AG04450 (cell line): ENCODE results near the gene MITF. TPM values are rescaled to one million over a fixed set of nuclear protein-coding genes. Genes with fewer than 3 reads are reported as not detected.

Source experiments
- CTCF ChIA-PET: fragments of 300-600, 350-600 bp; formaldehyde crosslinking; extraction: SDS; loops from one replicate; lab custom pipeline; 2022; ENCODE audit warnings: antibody characterized with exemption, inconsistent platforms; lab: Charles Lee
- POLR2A ChIA-PET: fragments of 350-600 bp; formaldehyde crosslinking; extraction: SDS; loops from one replicate; lab custom pipeline; 2021; ENCODE audit warnings: antibody characterized with exemption, inconsistent platforms; lab: Yijun Ruan, JAX
- DNase-seq: peaks from one replicate; pipeline ENCODE4 v3.0.0-alpha.2; 2011; ENCODE audit warnings: low read depth, low spot score
- H3K27ac ChIP-seq: one replicate; pipeline ENCODE4 v1.5.1; 2012; ENCODE audit warnings: low read depth, low read length, control low read depth
- H3K27me3 ChIP-seq: one replicate; pipeline ENCODE4 v1.6.0; 2012; ENCODE audit warnings: low read length; ENCODE audit not compliant: control insufficient read depth, insufficient read depth
- H3K4me3 ChIP-seq: 2 replicates; pipeline ENCODE4 v1.5.1; 2011; ENCODE audit warnings: mild to moderate bottlenecking, low read depth, low read length, control low read depth
- H3K9me3 ChIP-seq: 2 replicates; pipeline ENCODE4 v1.5.1; 2012; ENCODE audit warnings: low read length; ENCODE audit not compliant: control insufficient read depth, insufficient read depth
- CTCF ChIP-seq: IDR thresholded peaks from 2 replicates; pipeline ENCODE4 v1.5.1; 2011; ENCODE audit warnings: low read depth, low read length, control low read depth, inconsistent platforms
- polyA plus RNA-seq: library from polyadenylated mRNA; depleted of rRNA; stranded (reverse); fragments of >200 nt; gene quantifications from 2 replicates; pipeline ENCODE4 v1.2.3, GENCODE V29; 2011

The MITF gene
- polyA plus RNA-seq, 1 experiment, result 32.2 TPM

DNA sequence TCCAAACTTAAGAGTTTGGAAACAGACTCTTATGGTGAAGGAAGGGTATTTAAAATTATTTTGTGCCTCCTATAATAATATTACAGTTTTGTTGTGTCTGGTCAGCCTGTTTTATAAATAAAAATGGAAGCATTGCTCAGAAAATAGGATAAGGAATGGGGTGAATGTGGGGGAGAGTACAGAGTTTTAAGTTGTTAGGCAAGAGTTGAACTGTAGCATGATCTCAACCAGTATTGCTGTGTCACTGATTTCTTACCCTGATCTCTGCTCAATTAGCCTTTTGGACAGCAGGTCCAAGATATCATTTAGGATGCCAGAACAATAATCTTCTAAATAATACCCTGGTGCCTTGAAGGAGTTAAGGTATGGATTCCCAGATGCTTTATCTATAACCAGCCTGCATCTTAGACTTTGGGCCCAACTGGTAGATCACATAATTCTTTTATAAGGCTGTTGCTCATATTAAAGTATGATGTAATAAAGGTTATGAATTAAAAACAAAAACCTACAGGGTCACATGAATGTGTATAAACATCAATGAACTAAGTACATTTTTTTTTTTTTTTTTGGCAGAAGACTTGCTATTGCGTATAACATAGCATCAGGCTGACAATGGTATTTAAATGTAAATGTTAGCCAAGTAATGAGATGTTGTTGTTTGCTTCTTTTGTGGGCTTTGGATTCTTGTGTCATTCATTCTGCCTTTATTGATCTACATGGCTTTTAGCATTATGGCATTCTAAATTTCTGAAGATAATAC lies 70.0 kb downstream of the MITF start:
- no peak for TF ChIP-seq CTCF
- CTCF ChIA-PET, result interaction anchor here (1.1 to 2.5 kb wide), 3 partner anchors 16 to 117 kb away, joined by 3 to 10 read pairs (median 7); no protein-coding TSS in a partner anchor
- H3K4me3 ChIP-seq, result no peak overlapping the region
- no peak overlapping the region for H3K27ac ChIP-seq
- H3K9me3 ChIP-seq, result no peaks in the 10 kb centered on the region
- no peaks in the 10 kb centered on the region for H3K27me3 ChIP-seq
- POLR2A ChIA-PET, result no interaction called here
- DNase-seq, result no peak

DNA sequence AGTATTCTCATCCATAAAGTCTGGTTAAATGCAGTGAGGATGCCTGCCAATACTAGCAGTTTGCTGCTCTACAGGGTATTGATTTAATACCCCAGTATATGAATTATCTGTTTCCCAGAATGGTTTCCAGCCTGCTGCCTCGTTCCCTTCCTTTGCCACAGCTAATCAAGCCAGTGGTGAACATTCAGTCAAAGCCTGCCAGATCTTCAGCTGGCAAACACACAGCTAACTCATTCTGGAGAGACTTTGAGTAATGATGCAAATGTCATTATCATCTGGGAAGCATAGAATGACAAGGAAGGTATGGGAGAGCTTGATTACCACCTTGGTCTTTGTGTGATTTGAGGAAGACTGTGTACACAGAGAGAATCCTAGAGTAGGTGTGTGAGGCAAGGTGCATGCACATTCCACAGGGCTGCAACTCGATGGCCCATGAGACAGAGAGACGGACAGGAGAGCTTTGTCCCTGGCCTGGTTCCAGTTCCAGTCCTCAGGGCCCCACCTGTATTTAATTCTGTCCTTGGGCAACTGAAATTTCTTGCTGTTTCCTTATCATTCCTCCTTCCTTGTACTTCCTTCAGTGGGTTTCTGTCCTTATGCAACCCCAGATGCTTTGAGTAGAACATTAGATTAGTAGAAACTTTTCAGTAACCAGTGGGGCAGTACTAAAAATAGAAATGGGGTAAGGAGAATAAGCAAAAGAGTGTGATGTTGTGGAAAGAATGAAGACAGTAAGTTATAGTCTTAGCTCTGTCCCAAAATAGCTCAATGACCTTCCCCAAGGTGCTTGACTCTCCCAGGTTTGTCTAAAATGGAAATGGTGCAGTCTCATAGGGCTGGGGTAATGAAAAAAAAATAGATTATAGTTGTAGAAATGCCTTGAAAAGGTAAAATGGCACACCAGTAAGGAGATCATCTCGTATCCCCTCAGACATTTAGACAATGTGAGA lies 72.5 kb downstream of the MITF start:
- no peaks in the 10 kb centered on the region for H3K9me3 ChIP-seq
- no peak for TF ChIP-seq CTCF
- POLR2A ChIA-PET, result no interaction called here
- DNase-seq, result no peak
- H3K27me3 ChIP-seq, result no peaks in the 10 kb centered on the region
- no peak overlapping the region for H3K4me3 ChIP-seq
- no peak overlapping the region for H3K27ac ChIP-seq
- CTCF ChIA-PET, result interaction anchor here (0.6 to 2.2 kb wide), 5 partner anchors 19 to 136 kb away, joined by 3 to 7 read pairs (median 3); no protein-coding TSS in a partner anchor

- no peak overlapping the region for H3K27ac ChIP-seq
- TF ChIP-seq CTCF, result no peak
- no peaks in the 10 kb centered on the region for H3K9me3 ChIP-seq
- H3K4me3 ChIP-seq, result no peak overlapping the region
- POLR2A ChIA-PET, result no interaction called here
- H3K27me3 ChIP-seq, result no peaks in the 10 kb centered on the region
- CTCF ChIA-PET, result interaction anchor here (1.2 kb wide), 1 partner anchor 24 kb away, joined by 3 read pairs; no protein-coding TSS in a partner anchor
- DNase-seq, result no peak
Measured at GRCh38 chr3:69815970-69816369, 76.7 kb downstream of the MITF start.

DNA sequence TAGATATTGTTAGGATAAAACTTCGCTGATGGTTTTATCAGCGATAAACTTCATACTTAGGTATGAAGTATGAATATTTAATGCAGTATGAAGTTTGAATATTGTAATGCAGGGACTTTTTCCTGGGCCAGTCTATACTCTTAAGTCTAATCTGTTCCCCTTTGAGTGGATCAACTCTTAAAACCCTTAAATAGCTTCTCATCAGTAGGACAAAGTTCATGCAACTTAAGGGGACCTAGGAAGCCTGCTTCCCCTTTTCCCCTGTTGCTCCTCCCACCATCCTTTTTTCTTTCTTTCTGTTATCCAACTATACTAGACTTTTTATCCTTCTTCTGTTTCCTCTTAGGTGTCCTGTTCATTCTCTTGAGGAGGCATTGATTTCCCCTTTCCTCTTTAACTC lies 78.7 kb downstream of the MITF start:
- Histone ChIP-seq H3K4me3 (no peak overlapping the region), H3K27ac (no peak overlapping the region), H3K9me3 (no peaks in the 10 kb centered on the region), H3K27me3 (no peaks in the 10 kb centered on the region)
- CTCF ChIA-PET, result no interaction called here
- TF ChIP-seq CTCF, result no peak
- no peak for DNase-seq
- POLR2A ChIA-PET, result no interaction called here

DNA sequence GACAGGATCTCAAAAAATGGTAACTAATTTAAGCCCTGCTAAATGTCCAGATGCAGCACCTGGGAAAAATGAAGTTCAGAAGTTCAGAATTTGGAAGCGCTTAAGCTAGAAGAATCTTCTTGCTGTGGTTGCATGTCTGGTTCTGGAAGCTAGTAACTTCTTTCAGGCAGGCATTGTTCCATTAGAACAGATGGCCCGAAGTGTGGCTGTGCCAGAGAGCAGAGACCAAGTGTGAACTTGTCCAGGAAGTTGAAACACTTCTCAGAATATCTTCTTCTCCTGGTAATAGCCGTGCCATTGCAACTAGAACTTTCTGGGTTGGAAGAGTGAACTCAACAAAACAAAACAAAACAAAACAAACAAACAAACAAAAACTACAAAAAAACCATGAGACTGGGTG lies 80.0 kb downstream of the MITF start:
- no peak for DNase-seq
- ChIA-PET POLR2A (no interaction called here), CTCF (interaction anchor here (1.3 kb wide), 2 partner anchors 9 to 128 kb away, joined by 4 read pairs; no protein-coding TSS in a partner anchor)
- H3K4me3 ChIP-seq, result no peak overlapping the region
- no peak for TF ChIP-seq CTCF
- H3K9me3 ChIP-seq, result no peaks in the 10 kb centered on the region
- H3K27ac ChIP-seq, result no peak overlapping the region
- no peaks in the 10 kb centered on the region for H3K27me3 ChIP-seq
